CD4-positive, alpha-beta T cell treated with Interleukin-6 for 4 hours (primary cell): ENCODE measurements around the gene PCLO.
"Not testable (repeated sequence)": the region's sequence is repeated elsewhere in the genome, so short reads cannot be mapped to it uniquely, and the experiment has no call there.

Experiments
- DNase-seq: peaks from one replicate; pipeline ENCODE4 v3.0.0-alpha.2; 2020; ENCODE audit warnings: mixed read lengths

The PCLO gene

GRCh38 chr7:82726038-82726800 lies 436.5 kb downstream of the PCLO start:
- no peak for DNase-seq

DNA sequence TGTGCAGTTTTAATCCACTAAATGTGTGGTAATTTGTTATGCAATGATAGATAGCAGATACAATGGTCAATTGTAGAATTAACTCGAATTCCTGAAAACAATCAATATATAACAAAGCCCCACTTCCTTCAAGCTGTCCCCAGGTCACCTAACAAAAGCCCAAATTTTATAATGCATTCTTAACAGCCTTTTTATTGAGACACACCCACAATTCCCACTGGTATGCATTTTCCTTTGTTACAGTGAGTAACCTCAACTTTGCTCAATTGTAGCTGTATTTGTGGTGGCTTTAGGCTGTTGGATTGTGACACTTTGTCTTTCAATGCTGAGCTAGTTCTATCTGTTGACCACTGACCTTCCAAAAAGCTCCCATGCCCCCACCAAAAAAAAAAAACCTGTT lies 439.3 kb downstream of the PCLO start:
- no peak for DNase-seq

GRCh38 chr7:82722946-82723345 lies 439.7 kb downstream of the PCLO start:
- DNase-seq: no peak

DNA sequence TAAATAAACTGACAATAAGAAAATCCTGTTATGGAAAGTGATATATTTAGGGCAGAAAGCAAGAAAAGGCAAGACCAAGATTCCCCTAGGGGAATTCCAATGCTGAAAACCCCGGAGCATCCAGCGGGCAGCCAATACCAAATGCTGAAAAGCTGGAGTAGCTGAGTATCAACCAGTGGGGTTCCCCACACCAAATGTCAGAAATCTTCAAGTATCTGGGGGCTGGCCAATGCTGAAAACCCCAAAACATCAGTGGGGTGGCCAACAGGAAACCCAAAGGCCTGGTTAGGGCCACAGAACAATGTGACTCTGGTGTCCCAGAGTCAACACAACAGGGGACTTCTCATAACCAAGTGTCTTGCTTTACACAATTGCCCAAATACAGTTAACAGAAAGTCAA lies 447.3 kb downstream of the PCLO start:
- DNase-seq: no peak

DNA sequence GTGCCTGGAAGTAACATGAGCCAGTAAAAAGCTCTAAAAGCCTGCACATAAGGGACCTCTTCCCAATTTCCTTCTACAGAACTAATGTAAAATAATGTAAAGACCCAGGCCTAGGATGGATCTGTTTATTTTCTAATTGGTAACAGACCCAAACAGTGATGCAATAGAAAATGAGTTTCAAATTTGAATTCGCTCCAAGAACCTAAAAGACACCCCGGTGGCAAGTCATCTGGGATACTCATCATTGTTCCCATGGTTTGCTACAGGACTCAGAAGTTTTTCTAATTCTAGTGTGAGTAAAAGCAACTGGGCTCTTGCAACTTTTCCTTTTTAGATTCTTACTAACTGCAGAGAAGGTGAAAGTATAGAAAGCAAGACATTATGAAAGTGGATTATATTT lies 447.8 kb downstream of the PCLO start:
- no peak for DNase-seq

DNA sequence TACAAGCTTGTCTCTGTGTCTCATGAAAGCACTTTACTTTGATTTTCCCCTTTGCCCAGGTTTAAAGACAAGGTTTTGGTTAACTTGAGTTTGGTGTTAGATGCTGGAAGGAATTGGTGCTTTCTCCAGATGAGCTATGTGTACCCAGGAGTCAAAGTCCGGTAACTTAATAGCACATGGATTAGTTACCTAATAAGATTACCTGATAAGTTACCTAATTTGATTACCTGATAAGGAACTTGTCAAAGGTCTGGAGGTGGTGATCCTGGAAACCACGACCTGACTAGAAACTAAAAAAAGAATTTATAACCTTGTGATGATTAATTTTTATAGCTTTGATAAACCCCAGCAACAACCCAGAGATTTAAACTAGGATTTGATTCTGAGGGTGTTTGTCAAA lies 449.2 kb downstream of the PCLO start:
- DNase-seq: no peak

DNA sequence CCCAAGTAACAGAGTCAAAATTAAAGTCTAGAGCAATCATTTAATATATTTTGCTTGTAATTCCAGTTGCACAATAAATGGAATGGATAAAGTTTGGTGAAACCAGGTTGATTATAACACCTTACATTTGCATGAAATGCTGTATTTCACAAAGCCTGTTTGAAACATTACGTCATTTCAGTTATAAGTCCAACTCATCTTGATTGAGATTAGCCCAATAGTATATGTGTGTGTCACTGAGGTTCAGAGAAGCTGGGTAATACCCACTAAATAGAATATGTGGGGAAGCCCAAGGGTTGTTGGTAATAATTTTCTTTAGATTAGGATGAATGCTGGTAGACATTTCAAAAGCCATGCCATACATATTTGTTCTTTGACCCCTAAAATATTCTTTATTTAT lies 456.3 kb downstream of the PCLO start:
- DNase-seq: not testable (repeated sequence)

GRCh38 chr7:82705517-82706260 lies 457.0 kb downstream of the PCLO start:
- no peak for DNase-seq

DNA sequence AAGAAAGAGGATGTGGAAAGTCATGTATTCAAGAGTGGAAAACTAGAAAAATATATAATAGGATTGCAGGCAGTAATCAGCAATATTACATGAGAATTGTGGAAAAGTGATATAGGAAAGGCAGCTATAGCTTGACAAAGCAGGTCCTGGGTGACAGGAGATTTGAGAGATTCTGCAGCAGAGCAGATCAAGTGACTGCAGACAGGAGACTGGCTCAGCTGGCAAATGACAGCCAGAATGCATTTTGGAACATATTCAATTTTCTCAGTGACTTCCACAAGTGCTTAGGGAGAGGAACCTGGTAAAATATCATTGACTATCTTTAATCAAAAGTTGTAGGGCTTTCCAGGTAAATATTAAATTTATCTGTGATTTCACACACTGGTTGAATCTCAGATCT lies 458.6 kb downstream of the PCLO start:
- no peak for DNase-seq
